ENCODE data around the gene DNAH11. TPM values are rescaled to one million over a fixed set of nuclear protein-coding genes. Genes with fewer than 3 reads are reported as not detected.

Gene DNAH11
- total and polyA plus RNA-seq, 2 of the 8 experiments (the other 6 are each of a cell fraction or from before 2014, with no cell fraction given): 1.8 to 4.9 TPM

DNA sequence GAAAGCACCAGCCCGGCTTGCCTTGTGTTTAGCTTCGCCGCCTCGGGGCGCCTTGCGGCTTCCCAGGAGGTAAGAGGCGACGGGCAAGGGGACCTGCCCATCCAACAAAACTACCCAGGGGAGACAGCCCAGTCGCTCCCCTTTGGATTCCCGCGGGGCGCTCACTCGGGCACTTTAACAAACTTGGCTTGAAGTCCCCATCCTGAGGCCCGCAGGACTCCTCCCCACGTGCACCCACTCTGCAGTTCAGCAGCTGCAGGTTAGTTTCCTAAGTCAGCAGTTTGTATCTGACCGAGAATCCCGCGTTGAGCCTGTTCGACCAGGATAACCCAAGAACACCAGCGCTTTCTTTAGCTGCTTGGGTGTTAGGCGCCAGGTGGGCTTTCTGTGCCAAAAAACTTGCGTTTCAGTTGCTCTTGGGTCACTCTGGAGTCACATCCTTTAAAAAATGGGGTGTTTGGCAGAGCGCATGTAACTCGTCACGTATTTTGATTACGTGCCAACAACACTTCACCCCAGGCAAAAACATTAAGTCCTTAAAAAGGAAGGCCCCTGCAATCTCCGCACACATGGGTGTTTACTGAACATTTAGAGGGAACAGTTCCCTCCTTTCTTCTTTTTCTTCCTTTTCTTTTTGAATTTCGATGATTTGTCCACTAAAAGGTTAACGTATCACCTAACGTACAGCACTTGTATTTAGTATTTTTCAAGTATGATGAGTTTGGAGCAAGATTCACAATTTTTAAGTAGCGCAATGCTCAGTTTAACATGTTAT lies 876 bp downstream of the DNAH11 start (continued):
- no peak for TF ChIP-seq RNF2 (IDR thresholded peaks at IDR 0.05; ENCODE audit: borderline replicate concordance, low read depth, low read length, missing control alignments, poor library complexity, severe bottlenecking)
- no peak for TF ChIP-seq CHD2 (IDR thresholded peaks at IDR 0.05; ENCODE audit: low read length)
- TF ChIP-seq SAP30 (IDR thresholded peaks at IDR 0.05; ENCODE audit: insufficient read depth, insufficient replicate concordance, low read length): no peak
- TF ChIP-seq POU5F1 (IDR thresholded peaks at IDR 0.05; ENCODE audit: low read depth, low read length): no peak
- TF ChIP-seq SP1 (IDR thresholded peaks at IDR 0.05; ENCODE audit: low read depth, low read length): no peak
